HG02938 (cell line): ENCODE results near the gene NLGN1.

Source experiments
- ATAC-seq: cut with Tn5 transposase; IDR thresholded peaks from one replicate; pipeline ENCODE4 v1.9.1; 2021; ENCODE audit warnings: mild to moderate bottlenecking, moderate library complexity; ENCODE audit not compliant: unreplicated experiment

The NLGN1 gene

GRCh38 chr3:174242311-174243041 lies 844.9 kb downstream of the NLGN1 start:
- no peak for ATAC-seq

- no peak for ATAC-seq
Measured at GRCh38 chr3:174243171-174243570, 845.6 kb downstream of the NLGN1 start.

GRCh38 chr3:174247687-174248152 lies 850.2 kb downstream of the NLGN1 start:
- ATAC-seq = no peak

- no peak for ATAC-seq
Measured at GRCh38 chr3:174251681-174252080, 854.1 kb downstream of the NLGN1 start.

- ATAC-seq = no peak
Measured at GRCh38 chr3:174253196-174253823, 855.8 kb downstream of the NLGN1 start.

- no peak for ATAC-seq
Measured at GRCh38 chr3:174253940-174254339, 856.4 kb downstream of the NLGN1 start.

GRCh38 chr3:174255454-174255853 lies 857.9 kb downstream of the NLGN1 start:
- ATAC-seq = no peak

GRCh38 chr3:174266476-174266875 lies 868.9 kb downstream of the NLGN1 start:
- no peak for ATAC-seq

GRCh38 chr3:174268061-174268460 lies 870.5 kb downstream of the NLGN1 start:
- no peak for ATAC-seq

- ATAC-seq = no peak
Measured at GRCh38 chr3:174268586-174268985, 871.0 kb downstream of the NLGN1 start.

- ATAC-seq = no peak
Measured at GRCh38 chr3:174270841-174271240, 873.3 kb downstream of the NLGN1 start.

GRCh38 chr3:174275336-174275735 lies 877.8 kb downstream of the NLGN1 start:
- ATAC-seq = no peak

- no peak for ATAC-seq
Measured at GRCh38 chr3:174276826-174277225, 879.3 kb downstream of the NLGN1 start.

GRCh38 chr3:174278094-174278493 lies 880.5 kb downstream of the NLGN1 start:
- no peak for ATAC-seq

GRCh38 chr3:174280186-174280585 lies 882.6 kb downstream of the NLGN1 start:
- ATAC-seq = no peak

- no peak for ATAC-seq
Measured at GRCh38 chr3:174285242-174285864, 887.8 kb downstream of the NLGN1 start.

- no peak for ATAC-seq
Measured at GRCh38 chr3:174287705-174288104, 890.2 kb downstream of the NLGN1 start.

- ATAC-seq = no peak
Measured at GRCh38 chr3:174294616-174295015, 897.1 kb downstream of the NLGN1 start.

GRCh38 chr3:174295306-174296092 lies 898.0 kb downstream of the NLGN1 start:
- ATAC-seq = no peak

GRCh38 chr3:174302746-174303315 lies 905.3 kb downstream of the NLGN1 start:
- ATAC-seq = no peak
